Epithelial cell of proximal tubule (primary cell): ENCODE data around the gene MTX3. TPM values are rescaled to one million over a fixed set of nuclear protein-coding genes. Genes with fewer than 3 reads are reported as not detected.
A peak's percentile ranks its signal among the peaks of the same experiment; 100 is the strongest.

Experiments
- DNase-seq: peaks from one replicate; pipeline ENCODE4 v3.0.0-alpha.2; 2011; ENCODE audit warnings: low read depth
- H3K4me3 ChIP-seq: 2 replicates; pipeline ENCODE4 v1.5.1; 2011; ENCODE audit warnings: low read depth, mild to moderate bottlenecking, low read length
- CTCF ChIP-seq: conservative IDR thresholded peaks from 2 replicates; pipeline ENCODE4 v1.5.1; 2012; ENCODE audit warnings: low read depth, mild to moderate bottlenecking, low read length
- total RNA-seq: library from RNA; depleted of rRNA; stranded (reverse); fragments of >200 nt; gene quantifications from 2 replicates; pipeline ENCODE4 v1.2.3, GENCODE V29; 2015

MTX3 gene, protein sequence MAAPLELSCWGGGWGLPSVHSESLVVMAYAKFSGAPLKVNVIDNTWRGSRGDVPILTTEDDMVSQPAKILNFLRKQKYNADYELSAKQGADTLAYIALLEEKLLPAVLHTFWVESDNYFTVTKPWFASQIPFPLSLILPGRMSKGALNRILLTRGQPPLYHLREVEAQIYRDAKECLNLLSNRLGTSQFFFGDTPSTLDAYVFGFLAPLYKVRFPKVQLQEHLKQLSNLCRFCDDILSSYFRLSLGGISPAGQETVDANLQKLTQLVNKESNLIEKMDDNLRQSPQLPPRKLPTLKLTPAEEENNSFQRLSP
- 6.2 and 7.3 TPM in 2 replicates for total RNA-seq

DNA sequence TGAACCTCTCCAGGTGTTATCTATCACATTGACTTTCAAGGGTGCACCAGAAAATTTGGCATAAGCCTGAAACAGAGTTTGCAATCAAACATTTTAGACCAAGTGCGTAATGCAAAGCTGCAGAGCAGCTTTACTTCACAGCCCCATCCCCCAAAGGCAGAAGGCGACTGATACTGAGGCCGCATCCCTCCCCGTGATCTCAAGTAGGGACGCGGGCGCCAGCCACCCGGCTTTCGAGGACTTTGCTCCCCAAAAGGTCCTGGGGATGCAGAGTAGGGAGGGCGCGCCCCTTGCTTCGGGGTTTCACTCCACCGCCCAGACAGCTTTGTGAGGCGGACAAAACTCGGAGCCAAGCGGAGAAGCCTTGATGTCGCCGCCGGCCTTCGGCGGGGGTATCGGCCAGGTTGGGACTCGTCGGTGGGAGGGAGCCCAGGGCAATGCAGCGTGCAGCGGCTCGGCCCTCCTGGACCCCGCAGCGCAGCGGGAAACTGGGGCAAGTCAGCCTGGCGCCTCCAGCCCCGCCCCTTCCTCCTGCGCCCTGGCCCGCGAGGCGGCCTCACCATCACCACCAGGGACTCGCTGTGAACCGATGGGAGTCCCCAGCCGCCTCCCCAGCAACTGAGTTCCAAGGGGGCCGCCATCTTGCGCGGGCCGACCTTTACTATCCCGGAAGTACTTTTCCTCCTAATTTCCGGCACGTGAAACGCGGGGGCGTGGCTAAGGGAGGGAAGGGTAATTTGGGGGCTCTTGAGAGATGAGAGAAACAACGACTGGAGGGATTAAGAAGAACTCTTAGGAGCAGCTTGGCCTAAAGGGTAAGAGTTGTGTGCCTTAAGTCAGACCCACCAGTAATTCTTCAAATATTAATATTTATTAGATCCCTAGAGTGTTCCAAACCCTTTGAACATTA is at the start of gene MTX3:
TSS of gene MTX3 (minus strand) at position 665 of the 910 bp plus-strand sequence. CDS start at position 641, 24 bp downstream.
- peak within 1 kb of the TSS; percentile 97 for H3K4me3 ChIP-seq
- TF ChIP-seq CTCF: no peak
- no peak for DNase-seq

GRCh38 chr5:80039650-80040049 is 48.6 kb upstream of the MTX3 start:
- DNase-seq: no peak
- TF ChIP-seq CTCF: no peak
- H3K4me3 ChIP-seq: no peak overlapping the region

- no peak for DNase-seq
- no peak for TF ChIP-seq CTCF
These were observed 46.3 kb upstream of the MTX3 start for GRCh38 chr5:80037366-80037765.

DNA sequence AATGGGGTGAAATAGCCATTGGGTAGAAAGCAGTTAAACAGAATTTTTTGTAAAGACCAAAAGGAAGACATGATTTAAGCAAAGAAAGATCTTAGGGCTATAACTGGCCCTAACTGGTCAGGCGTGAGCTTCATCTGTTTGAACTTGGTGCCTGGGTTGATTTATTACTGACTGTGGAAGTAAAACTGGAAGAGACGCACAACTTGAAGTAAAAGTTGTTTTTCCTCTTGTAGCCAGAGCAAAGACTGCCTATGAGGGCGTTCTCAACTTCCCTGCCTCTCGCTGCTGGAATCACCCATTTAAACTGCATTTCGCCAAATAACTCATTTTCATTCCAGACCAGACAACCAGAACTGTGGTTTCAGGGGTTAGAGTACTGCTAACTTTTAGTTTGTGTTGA is 45.6 kb upstream of the MTX3 start:
- TF ChIP-seq CTCF: no peak
- H3K4me3 ChIP-seq: no peak overlapping the region
- DNase-seq: no peak

More at GRCh38 chr5:80037366-80037765, 46.3 kb upstream of the MTX3 start:
- no peak overlapping the region for H3K4me3 ChIP-seq

- TF ChIP-seq CTCF: no peak
- DNase-seq: no peak
These were observed 44.8 kb upstream of the MTX3 start for GRCh38 chr5:80035839-80036238.

DNA sequence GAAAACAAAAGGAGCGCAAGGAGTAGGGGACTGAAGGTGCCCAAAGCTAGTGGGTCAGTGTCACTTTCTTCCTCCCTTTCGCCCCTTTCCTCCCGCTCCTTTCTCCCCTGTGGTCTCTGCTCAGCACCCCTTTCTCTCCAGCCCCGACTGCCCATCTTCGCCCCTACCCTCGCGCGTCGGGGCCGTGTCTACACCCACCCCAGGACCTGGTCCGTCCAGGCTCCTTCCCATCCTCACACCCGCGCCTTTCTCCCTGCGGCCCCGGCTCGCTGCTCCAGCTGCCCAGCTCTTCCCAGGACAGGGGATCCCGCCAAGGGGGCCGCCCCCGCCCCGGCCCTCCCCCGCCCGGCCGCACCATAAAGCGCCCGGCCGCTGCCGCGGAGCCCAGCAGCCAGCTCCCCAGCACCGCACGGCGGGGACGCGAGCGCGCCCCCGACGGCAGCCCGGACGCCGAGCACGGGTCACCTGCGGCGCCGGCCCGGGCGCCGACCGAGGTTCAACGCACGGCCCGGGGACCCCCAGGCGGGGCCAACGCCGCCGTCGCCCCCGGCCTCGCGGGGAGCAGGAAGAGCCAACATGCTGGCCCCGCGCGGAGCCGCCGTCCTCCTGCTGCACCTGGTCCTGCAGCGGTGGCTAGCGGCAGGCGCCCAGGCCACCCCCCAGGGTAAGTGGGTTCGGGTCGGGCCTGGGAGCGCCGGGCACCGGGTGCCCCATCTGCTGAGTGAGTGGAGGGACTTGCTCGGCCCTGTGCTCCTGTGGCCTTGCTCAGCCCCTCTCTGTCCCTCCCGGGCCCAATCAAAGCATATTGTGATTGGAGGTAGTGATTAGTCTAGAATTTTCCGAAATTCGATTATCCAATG is 44.1 kb upstream of the MTX3 start, which contains the start of gene THBS4:
TSS of gene THBS4 (plus strand) at position 387 of the 860 bp plus-strand sequence. CDS start at position 577, 190 bp downstream.
- no peak within 1 kb of the TSS for H3K4me3 ChIP-seq
- TF ChIP-seq CTCF: no peak
- DNase-seq: no peak

More at GRCh38 chr5:80035839-80036238, 44.8 kb upstream of the MTX3 start:
- no peak overlapping the region for H3K4me3 ChIP-seq
